CD4-positive, alpha-beta memory T cell (primary cell): ENCODE measurements around the gene NR2C2. TPM values are rescaled to one million over a fixed set of nuclear protein-coding genes. Genes with fewer than 3 reads are reported as not detected.
A peak's percentile ranks its signal among the peaks of the same experiment; 100 is the strongest.

Experiments used
- CTCF ChIA-PET: fragments of 350-600 bp; sonication (Branson Sonifier 250); formaldehyde crosslinking; loops from one replicate; lab custom pipeline; 2021; ENCODE audit warnings: inconsistent platforms; ENCODE audit not compliant: partially characterized antibody; lab: Charles Lee
- POLR2A ChIA-PET: fragments of 350-600 bp; sonication (Branson Sonifier 250); formaldehyde crosslinking; loops from one replicate; lab custom pipeline; 2021; ENCODE audit not compliant: partially characterized antibody; lab: Charles Lee
- DNase-seq, 5 donors: peaks; one replicate each; pipeline versions ENCODE4 v3.0.0 to v3.0.0-alpha.2; 2020 to 2022; ENCODE audit warnings: mixed read lengths in 1 of 5
- H3K27ac ChIP-seq: one replicate; pipeline ENCODE4 v1.7.0; 2013; ENCODE audit warnings: low read depth, low read length
- H3K27me3 ChIP-seq: 2 replicates; pipeline ENCODE4 v1.7.0; 2013; ENCODE audit warnings: mild to moderate bottlenecking, low read length, moderate library complexity; ENCODE audit not compliant: insufficient read depth
- H3K36me3 ChIP-seq: 2 replicates; pipeline ENCODE4 v1.7.0; 2013; ENCODE audit warnings: mild to moderate bottlenecking, low read length, moderate library complexity; ENCODE audit not compliant: insufficient read depth
- H3K4me1 ChIP-seq: 2 replicates; pipeline ENCODE4 v1.7.0; 2013; ENCODE audit warnings: mild to moderate bottlenecking, low read length, moderate library complexity; ENCODE audit not compliant: insufficient read depth
- H3K4me3 ChIP-seq, 2 donors: one replicate each; pipeline ENCODE4 v1.7.0; 2013; ENCODE audit warnings: low read length in 2 of 2, mild to moderate bottlenecking in 1 of 2
- H3K9me3 ChIP-seq, 2 donors: one replicate each; pipeline ENCODE4 v1.7.0; 2013; ENCODE audit warnings: low read length in 2 of 2, control low read depth in 1 of 2; ENCODE audit not compliant: control insufficient read depth in 1 of 2
- H3K27ac Mint-ChIP-seq, 7 donors: one replicate each; pipeline ENCODE4 v1.8.0; 2020 to 2021; ENCODE audit warnings: mixed read lengths in 7 of 7, mild to moderate bottlenecking in 6 of 7, inconsistent platforms in 3 of 7, moderate library complexity in 3 of 7
- H3K27me3 Mint-ChIP-seq, 2 donors: one replicate each; pipeline ENCODE4 v1.8.0; 2020 to 2021; ENCODE audit warnings: mixed read lengths in 2 of 2
- H3K36me3 Mint-ChIP-seq, 2 donors: one replicate each; pipeline ENCODE4 v1.8.0; 2020 to 2021; ENCODE audit warnings: mixed read lengths in 2 of 2, inconsistent platforms in 1 of 2, mild to moderate bottlenecking in 1 of 2
- H3K4me1 Mint-ChIP-seq, 4 donors: one replicate each; pipeline ENCODE4 v1.8.0; 2020 to 2021; ENCODE audit warnings: mixed read lengths in 4 of 4, mild to moderate bottlenecking in 1 of 4
- H3K4me3 Mint-ChIP-seq, 8 donors: one replicate each; pipeline ENCODE4 v1.8.0; 2020 to 2021; ENCODE audit warnings: mixed read lengths in 8 of 8, mild to moderate bottlenecking in 7 of 8, moderate library complexity in 6 of 8, inconsistent platforms in 3 of 8
- H3K9me3 Mint-ChIP-seq, 8 donors: one replicate each; pipeline ENCODE4 v1.8.0; 2020 to 2021; ENCODE audit warnings: mixed read lengths in 8 of 8, mild to moderate bottlenecking in 5 of 8, inconsistent platforms in 3 of 8, moderate library complexity in 1 of 8
- intact Hi-C: fragments of 100-400 bp; cut with micrococcal nuclease; formaldehyde crosslinking; loops from one replicate; pipeline ENCODE4 v1.15.1; 2023
- polyA plus RNA-seq, 2 donors: library from polyadenylated mRNA; unstranded; fragments of 300-500 nt; fragmentation: Illumina TruSeq; gene quantifications; one replicate each; pipeline ENCODE4 v1.2.3, GENCODE V29; 2021
- total RNA-seq, 2 experiments: library from RNA; stranded (reverse); gene quantifications; one replicate each; pipeline ENCODE4 v1.2.3, GENCODE V29; 2021

The NR2C2 gene
- total and polyA plus RNA-seq, 4 experiments from 2014 or later = 5.5 to 103 (median 54.9) TPM

- Histone ChIP-seq H3K9me3 (no peaks in the 10 kb centered on the region), H3K36me3 (no peaks in the 10 kb centered on the region), H3K4me1 (peaks cover 18% of the 10 kb centered on the region), H3K4me3 (peak within 1 kb of the TSS; percentile 19 to 78), H3K27ac (peak within 1 kb of the TSS; percentile 79), H3K27me3 (no peaks in the 10 kb centered on the region)
- POLR2A ChIA-PET = interaction anchor here (0.8 to 3.8 kb wide), 12 partner anchors 8 to 886 kb away, joined by 3 to 37 read pairs (median 4); partner anchors contain the start of genes CAPN7, CCDC174, LSM3 and NR2C2
- no peaks in the 10 kb centered on the region for H3K9me3 Mint-ChIP-seq
- no peaks in the 10 kb centered on the region for H3K27me3 Mint-ChIP-seq
- peaks cover under 1 to 7% of the 10 kb centered on the region in 2 donors for H3K36me3 Mint-ChIP-seq
- H3K4me3 Mint-ChIP-seq = peak within 1 kb of the TSS; percentile 93 to 99 (median 96)
- DNase-seq = peak; percentile 86 to 90 (median 89)
- CTCF ChIA-PET = interaction anchor here (0.6 to 2.1 kb wide), 6 partner anchors 12 to 457 kb away, joined by 3 to 10 read pairs (median 4); partner anchors contain the start of gene RBSN
- peak within 1 kb of the TSS; percentile 88 to 98 (median 96) for H3K27ac Mint-ChIP-seq
- intact Hi-C loops = loop anchor here (1.0 kb wide), 4 partner anchors 34 to 887 kb away; partner anchors contain the start of genes CCDC174, LSM3, RBSN and XPC
- peaks cover 11 to 34% (median 23%) of the 10 kb centered on the region in 4 donors for H3K4me1 Mint-ChIP-seq
Measured at GRCh38 chr3:15064835-15065549, 117.6 kb downstream of the NR2C2 start, which contains the start of gene MRPS25. MRPS25 (minus strand) TSS chr3:15065315; CDS start chr3:15065194, 121 bp downstream.

- DNase-seq = no peak
- intact Hi-C loops = loop anchor here (1.0 kb wide), 4 partner anchors 34 to 887 kb away; partner anchors contain the start of genes CCDC174, LSM3, RBSN and XPC
- Histone ChIP-seq H3K27me3 (no peaks in the 10 kb centered on the region), H3K36me3 (no peaks in the 10 kb centered on the region), H3K4me1 (peaks cover 18% of the 10 kb centered on the region), H3K9me3 (no peaks in the 10 kb centered on the region), H3K4me3 (peak overlapping the region; percentile 19 to 78), H3K27ac (peak overlapping the region; percentile 79)
- Mint-ChIP-seq H3K9me3 (no peaks in the 10 kb centered on the region), H3K4me3 (peak overlapping the region; percentile 93 to 99 (median 96)), H3K4me1 (peaks cover 11 to 33% (median 24%) of the 10 kb centered on the region in 4 donors), H3K36me3 (peaks cover 0 to 12% of the 10 kb centered on the region in 2 donors), H3K27ac (peak overlapping the region in 4 of 7 donors; percentile 88 to 97 (median 96)), H3K27me3 (no peaks in the 10 kb centered on the region)
- ChIA-PET POLR2A (interaction anchor here (0.8 to 3.8 kb wide), 10 partner anchors 7 to 887 kb away, joined by 3 to 37 read pairs (median 6); partner anchors contain the start of genes CAPN7, CCDC174, LSM3 and NR2C2), CTCF (interaction anchor here (0.6 to 2.1 kb wide), 4 partner anchors 13 to 138 kb away, joined by 3 to 10 read pairs (median 6); no protein-coding TSS in a partner anchor)
Measured at GRCh38 chr3:15065550-15066007, 118.2 kb downstream of the NR2C2 start.

- no peak overlapping the region for H3K4me3 ChIP-seq
- peaks cover 11 to 29% (median 24%) of the 10 kb centered on the region in 4 donors for H3K4me1 Mint-ChIP-seq
- H3K4me1 ChIP-seq = peaks cover 18% of the 10 kb centered on the region
- H3K27ac Mint-ChIP-seq = peak overlapping the region in 1 of 7 donors; percentile 17
- H3K9me3 Mint-ChIP-seq = no peaks in the 10 kb centered on the region
- intact Hi-C loops = no loop called here
- peak overlapping the region in 5 of 8 donors; percentile 6 to 56 (median 40) for H3K4me3 Mint-ChIP-seq
- no peak for DNase-seq
- ChIA-PET CTCF (no interaction called here), POLR2A (interaction anchor here (3.8 kb wide), 1 partner anchor 32 kb away, joined by 37 read pairs; the partner anchor contains the start of gene RBSN)
- H3K9me3 ChIP-seq = no peaks in the 10 kb centered on the region
- peaks cover 4% of the 10 kb centered on the region for H3K36me3 ChIP-seq
- no peaks in the 10 kb centered on the region for H3K27me3 Mint-ChIP-seq
- H3K27me3 ChIP-seq = no peaks in the 10 kb centered on the region
- peaks cover 2 to 18% of the 10 kb centered on the region in 2 donors for H3K36me3 Mint-ChIP-seq
- H3K27ac ChIP-seq = no peak overlapping the region
Measured at GRCh38 chr3:15066467-15066866, 119.1 kb downstream of the NR2C2 start.

GRCh38 chr3:15069441-15069840 is 122.1 kb downstream of the NR2C2 start:
- ChIA-PET CTCF (interaction anchor here (0.6 to 1.5 kb wide), 5 partner anchors 19 to 49 kb away, joined by 3 to 5 read pairs (median 4); no protein-coding TSS in a partner anchor), POLR2A (no interaction called here)
- intact Hi-C loops = no loop called here
- no peaks in the 10 kb centered on the region for H3K27me3 Mint-ChIP-seq
- H3K4me3 ChIP-seq = no peak overlapping the region
- H3K27ac ChIP-seq = no peak overlapping the region
- no peak for DNase-seq
- peak overlapping the region in 2 of 7 donors; percentile 14 to 58 for H3K27ac Mint-ChIP-seq
- H3K27me3 ChIP-seq = no peaks in the 10 kb centered on the region
- no peaks in the 10 kb centered on the region for H3K9me3 ChIP-seq
- peaks cover 2% of the 10 kb centered on the region for H3K4me1 ChIP-seq
- H3K4me3 Mint-ChIP-seq = no peak overlapping the region
- H3K9me3 Mint-ChIP-seq = no peaks in the 10 kb centered on the region
- H3K4me1 Mint-ChIP-seq = peaks cover 3 to 20% (median 10%) of the 10 kb centered on the region in 4 donors
- peaks cover 19 to 35% of the 10 kb centered on the region in 2 donors for H3K36me3 Mint-ChIP-seq
- peaks cover 25% of the 10 kb centered on the region for H3K36me3 ChIP-seq

- Mint-ChIP-seq H3K27me3 (no peaks in the 10 kb centered on the region), H3K4me1 (peaks cover 0 to 8% (median 1%) of the 10 kb centered on the region in 4 donors), H3K9me3 (no peaks in the 10 kb centered on the region), H3K4me3 (no peak overlapping the region), H3K36me3 (peaks cover 38 to 51% of the 10 kb centered on the region in 2 donors), H3K27ac (peak overlapping the region in 2 of 7 donors; percentile 0 to 39)
- ChIA-PET POLR2A (no interaction called here), CTCF (no interaction called here)
- intact Hi-C loops = no loop called here
- Histone ChIP-seq H3K27ac (no peak overlapping the region), H3K4me1 (no peaks in the 10 kb centered on the region), H3K27me3 (no peaks in the 10 kb centered on the region), H3K9me3 (no peaks in the 10 kb centered on the region), H3K4me3 (no peak overlapping the region), H3K36me3 (peaks cover 45% of the 10 kb centered on the region)
- DNase-seq = no peak
Measured at GRCh38 chr3:15071699-15072098, 124.3 kb downstream of the NR2C2 start.

GRCh38 chr3:15074500-15074899 is 127.1 kb downstream of the NR2C2 start:
- no peak overlapping the region for H3K4me3 ChIP-seq
- no peak overlapping the region for H3K27ac Mint-ChIP-seq
- DNase-seq = no peak
- H3K27me3 Mint-ChIP-seq = no peaks in the 10 kb centered on the region
- intact Hi-C loops = no loop called here
- H3K4me1 Mint-ChIP-seq = peaks cover 0 to 6% (median 1%) of the 10 kb centered on the region in 4 donors
- H3K9me3 Mint-ChIP-seq = no peaks in the 10 kb centered on the region
- H3K4me1 ChIP-seq = no peaks in the 10 kb centered on the region
- no peaks in the 10 kb centered on the region for H3K27me3 ChIP-seq
- H3K9me3 ChIP-seq = no peaks in the 10 kb centered on the region
- CTCF ChIA-PET = interaction anchor here (0.9 kb wide), 1 partner anchor 23 kb away, joined by 4 read pairs; no protein-coding TSS in a partner anchor
- H3K36me3 ChIP-seq = peaks cover 69% of the 10 kb centered on the region
- POLR2A ChIA-PET = no interaction called here
- H3K27ac ChIP-seq = no peak overlapping the region
- no peak overlapping the region for H3K4me3 Mint-ChIP-seq
- H3K36me3 Mint-ChIP-seq = peaks cover 56 to 76% of the 10 kb centered on the region in 2 donors

- Histone ChIP-seq H3K27ac (no peak overlapping the region), H3K4me3 (no peak overlapping the region), H3K36me3 (peaks cover 87% of the 10 kb centered on the region), H3K27me3 (no peaks in the 10 kb centered on the region), H3K9me3 (no peaks in the 10 kb centered on the region), H3K4me1 (no peaks in the 10 kb centered on the region)
- intact Hi-C loops = no loop called here
- H3K27ac Mint-ChIP-seq = no peak overlapping the region
- CTCF ChIA-PET = no interaction called here
- H3K4me1 Mint-ChIP-seq = peaks cover 2 to 6% (median 3%) of the 10 kb centered on the region in 4 donors
- H3K4me3 Mint-ChIP-seq = no peak overlapping the region
- no peaks in the 10 kb centered on the region for H3K9me3 Mint-ChIP-seq
- no peaks in the 10 kb centered on the region for H3K27me3 Mint-ChIP-seq
- POLR2A ChIA-PET = no interaction called here
- peaks cover 76 to 86% of the 10 kb centered on the region in 2 donors for H3K36me3 Mint-ChIP-seq
- no peak for DNase-seq
Measured at GRCh38 chr3:15079091-15079490, 131.7 kb downstream of the NR2C2 start.
